GM12878 (cell line): Measurements from ENCODE around the gene CLEC18A. TPM values are rescaled to one million over a fixed set of nuclear protein-coding genes. Genes with fewer than 3 reads are reported as not detected.

Experiments used
- ATAC-seq: fragments of 200-7000 bp; cut with Tn5 transposase; 3 replicates; pipeline ENCODE4 v1.9.1; 2020; ENCODE audit warnings: mild to moderate bottlenecking, moderate library complexity
- BruUV-seq: library from RNA; stranded (reverse); fragments of 400-500 nt; replicated peaks from 2 replicates; lab custom pipeline; 2021; lab: Mats Ljungman, UMichigan
- CTCF ChIA-PET: fragments of 300-600 bp; sonication (Branson Sonifier 250); formaldehyde crosslinking; extraction: SDS; loops from one replicate; lab custom pipeline; 2021; ENCODE audit warnings: inconsistent platforms; lab: Yijun Ruan, JAX
- POLR2A ChIA-PET: fragments of 350-600 bp; formaldehyde crosslinking; extraction: SDS; loops from one replicate; lab custom pipeline; 2021; ENCODE audit warnings: inconsistent platforms; lab: Charles Lee
- RAD21 ChIA-PET: fragments of 300-600 bp; sonication (Branson Sonifier 250); formaldehyde crosslinking; loops from one replicate; lab custom pipeline; 2023; ENCODE audit warnings: antibody characterized with exemption; ENCODE audit not compliant: unreplicated experiment; lab: Charles Lee
- SMC1A ChIA-PET: fragments of 300-600 bp; sonication (Branson Sonifier 250); formaldehyde crosslinking; loops from one replicate; lab custom pipeline; 2023; ENCODE audit not compliant: unreplicated experiment, uncharacterized antibody; lab: Charles Lee
- DNase-seq: peaks from one replicate; pipeline ENCODE4 v3.0.0-alpha.2; 2011; ENCODE audit warnings: low read depth, low spot score
- FAIRE-seq: peaks from 3 replicates; lab custom pipeline; 2011; peaks lifted over from hg19 to GRCh38; lab: Jason Lieb, UNC
- H2AFZ ChIP-seq: 2 replicates; pipeline ENCODE4 v1.6.0; 2011; ENCODE audit warnings: low read depth, low read length, control low read depth; ENCODE audit not compliant: control insufficient read depth
- H3K27ac ChIP-seq: 2 replicates; pipeline ENCODE4 v1.5.1; 2011; ENCODE audit warnings: control low read depth; ENCODE audit not compliant: control insufficient read depth, insufficient read depth
- H3K27me3 ChIP-seq, 2 experiments: replicated peaks in 1 of 2; 2 replicates each; pipeline versions ENCODE4 v1.6.0 to v1.6.1; 2011; ENCODE audit warnings: low read length in 1 of 2; ENCODE audit not compliant: control insufficient read depth in 2 of 2, insufficient read depth in 2 of 2
- H3K36me3 ChIP-seq, 2 experiments: 2 replicates each; pipeline ENCODE4 v1.5.1; 2011; ENCODE audit warnings: low read length in 1 of 2; ENCODE audit not compliant: control insufficient read depth in 2 of 2, insufficient read depth in 2 of 2
- H3K4me1 ChIP-seq: 2 replicates; pipeline ENCODE4 v1.6.1; 2011; ENCODE audit warnings: mild to moderate bottlenecking, low read length, moderate library complexity, mixed read lengths; ENCODE audit not compliant: control insufficient read depth, insufficient read depth
- H3K4me2 ChIP-seq: 2 replicates; pipeline ENCODE4 v1.6.0; 2011; ENCODE audit warnings: control low read depth; ENCODE audit not compliant: control insufficient read depth, insufficient read depth
- H3K4me3 ChIP-seq: fragments of 200-600 bp; sonication (generic); 2 replicates; pipeline ENCODE4 v1.5.1; 2016
- H3K79me2 ChIP-seq: 2 replicates; pipeline ENCODE4 v1.6.0; 2011; ENCODE audit warnings: low read length; ENCODE audit not compliant: control insufficient read depth, insufficient read depth
- H3K9ac ChIP-seq: 2 replicates; pipeline ENCODE4 v1.8.0; 2011; ENCODE audit warnings: low read length, control low read depth, mixed read lengths; ENCODE audit not compliant: control insufficient read depth, insufficient read depth
- H3K9me3 ChIP-seq: replicated peaks from 3 replicates; pipeline ENCODE4 v1.5.1; 2011; ENCODE audit warnings: mild to moderate bottlenecking, low read length; ENCODE audit not compliant: control insufficient read depth, insufficient read depth
- H4K20me1 ChIP-seq: 2 replicates; pipeline ENCODE4 v1.6.0; 2011; ENCODE audit not compliant: control insufficient read depth, insufficient read depth
- MEF2B ChIP-seq: fragments of 450-650 bp; IDR thresholded peaks from 2 replicates; pipeline ENCODE4 v1.6.1; 2018; ENCODE audit warnings: mild to moderate bottlenecking, moderate library complexity; ENCODE audit not compliant: partially characterized antibody, poor library complexity, severe bottlenecking
- MTA2 ChIP-seq: fragments of 450-650 bp; IDR thresholded peaks from 2 replicates; pipeline ENCODE4 v1.6.1; 2016; ENCODE audit warnings: low read depth, mild to moderate bottlenecking, moderate library complexity
- MTA3 ChIP-seq: IDR thresholded peaks from 2 replicates; pipeline ENCODE4 v1.6.1; 2012; ENCODE audit warnings: low read length, inconsistent platforms, borderline replicate concordance
- MYC ChIP-seq: IDR thresholded peaks from 2 replicates; pipeline ENCODE4 v1.6.1; 2011; ENCODE audit warnings: mild to moderate bottlenecking, low read length, moderate library complexity, inconsistent platforms; ENCODE audit not compliant: insufficient read depth, insufficient replicate concordance, insufficient read length, severe bottlenecking
- NFYB ChIP-seq: IDR thresholded peaks from 2 replicates; pipeline ENCODE4 v1.6.1; 2011; ENCODE audit warnings: low read depth, mild to moderate bottlenecking, low read length, improper control_type of control experiment, moderate library complexity; ENCODE audit not compliant: insufficient read depth
- NRF1 ChIP-seq: conservative IDR thresholded peaks from 2 replicates; pipeline ENCODE4 v1.6.1; 2011; ENCODE audit warnings: mild to moderate bottlenecking, low read depth, low read length, improper control_type of control experiment
- RBBP5 ChIP-seq: fragments of 200-600 bp; sonication (generic); conservative IDR thresholded peaks from 2 replicates; pipeline ENCODE4 v1.6.1; 2016
- RFX5 ChIP-seq: IDR thresholded peaks from 2 replicates; pipeline ENCODE4 v1.6.1; 2011; ENCODE audit warnings: low read depth, low read length, improper control_type of control experiment
- TCF3 ChIP-seq: IDR thresholded peaks from 2 replicates; pipeline ENCODE4 v1.6.1; 2012; ENCODE audit warnings: low read depth, mild to moderate bottlenecking, low read length, borderline replicate concordance; ENCODE audit not compliant: insufficient read depth
- ZBTB4 ChIP-seq: fragments of 450-650 bp; formaldehyde crosslinking; IDR thresholded peaks from 2 replicates; pipeline ENCODE4 v1.4.0; 2022; ENCODE audit warnings: mild to moderate bottlenecking, moderate library complexity
- ZNF687 ChIP-seq: fragments of 450-650 bp; IDR thresholded peaks from 2 replicates; pipeline ENCODE4 v1.6.1; 2017; ENCODE audit warnings: mild to moderate bottlenecking, moderate library complexity
- WGBS: methylation state at CpG from one replicate; pipeline ENCODE4 v1.1.6; 2016; ENCODE audit warnings: low lambda C conversion rate; ENCODE audit not compliant: insufficient replicate concordance, insufficient coverage; ENCODE audit errors: missing lambda C conversion rate; 5-methylcytosine and 5-hydroxymethylcytosine counted together
- in situ Hi-C: fragments of 300-500 bp; cut with MboI; formaldehyde crosslinking; loops from 9 replicates; pipeline ENCODE4 v1.14.3; 2018; ENCODE audit warnings: mixed read lengths
- intact Hi-C: fragments of 100-400 bp; cut with micrococcal nuclease; formaldehyde crosslinking; loops from one replicate; pipeline ENCODE4 v1.14.2; 2022; ENCODE audit not compliant: unreplicated experiment
- polyA plus RNA-seq, 11 experiments: library from polyadenylated mRNA; depleted of rRNA in 4 of 11; unstranded in 6 of 11; stranded (reverse) in 5 of 11; fragments of >200 nt; fragmentation: Nextera tagmentation in 4 of 11; fragmentation: Illumina TruSeq in 1 of 11; extraction: Ambion mirVana in 4 of 11; extraction: Trizol in 1 of 11; gene quantifications; 1 replicate in 1 of 11; 2 replicates in 10 of 11; pipeline versions ENCODE4 v1.2.1 to v1.2.3, GENCODE V29; 2011 to 2016; ENCODE audit warnings: inconsistent platforms in 2 of 11, missing spikeins in 2 of 11, low read depth in 1 of 11
- total RNA-seq, 4 experiments: library from RNA; depleted of rRNA in 3 of 4; stranded (reverse); fragments of >200 nt in 3 of 4; fragmentation: Illumina TruSeq in 1 of 4; extraction: Trizol in 1 of 4; gene quantifications; 2 replicates each; pipeline versions ENCODE4 v1.2.1 to v1.2.3, GENCODE V29; 2013 to 2021

The CLEC18A gene
- total and polyA plus RNA-seq, 10 of the 15 experiments (the other 5 are each of a cell fraction or from before 2014, with no cell fraction given), result 0.03 to 0.26 (median 0.10) TPM; not detected in 4

- TF ChIP-seq ZNF687 (no peak), RFX5 (no peak), NFYB (no peak), MTA2 (no peak), TCF3 (no peak), MYC (no peak), MTA3 (no peak)
Observed at GRCh38 chr16:69935278-69935711, 15.8 kb upstream of the CLEC18A start (continued).

GRCh38 chr16:69935740-69936139, 15.4 kb upstream of the CLEC18A start:
- no peak overlapping the region for H2AFZ ChIP-seq
- H3K36me3 ChIP-seq, result peaks cover 6 to 12% of the 10 kb centered on the region in 2 experiments; a peak in 3 of 4 replicates
- ChIA-PET POLR2A (no interaction called here), SMC1A (no interaction called here), CTCF (no interaction called here), RAD21 (no interaction called here)
- no peaks in the 10 kb centered on the region for H3K79me2 ChIP-seq
- no TSS peak for BruUV-seq
- H3K9ac ChIP-seq, result no peak overlapping the region
- in situ Hi-C loops (no loop called here), intact Hi-C loops (no loop called here)
- FAIRE-seq, result no peak
- TF ChIP-seq MEF2B (no peak), NRF1 (no peak), ZBTB4 (CRISPR knock-in tag) (no peak), RBBP5 (no peak)
- 99% methylated on average over 10 of the region's 10 CpGs for WGBS
- no peak overlapping the region for H3K4me3 ChIP-seq
- DNase-seq, result no peak
- H3K4me2 ChIP-seq, result no peak overlapping the region
- no peak overlapping the region for H3K27ac ChIP-seq
- no peaks in the 10 kb centered on the region for H3K27me3 ChIP-seq
- ATAC-seq, result no peak
- no peaks in the 10 kb centered on the region for H4K20me1 ChIP-seq
- no peaks in the 10 kb centered on the region for H3K9me3 ChIP-seq
- no peaks in the 10 kb centered on the region for H3K4me1 ChIP-seq
